HuH-7 (cell line): ENCODE data around the gene SMIM44.

Experiments
- DNase-seq: peaks from one replicate; pipeline ENCODE4 v3.0.0; 2011; ENCODE audit warnings: low spot score

SMIM44 gene

DNA sequence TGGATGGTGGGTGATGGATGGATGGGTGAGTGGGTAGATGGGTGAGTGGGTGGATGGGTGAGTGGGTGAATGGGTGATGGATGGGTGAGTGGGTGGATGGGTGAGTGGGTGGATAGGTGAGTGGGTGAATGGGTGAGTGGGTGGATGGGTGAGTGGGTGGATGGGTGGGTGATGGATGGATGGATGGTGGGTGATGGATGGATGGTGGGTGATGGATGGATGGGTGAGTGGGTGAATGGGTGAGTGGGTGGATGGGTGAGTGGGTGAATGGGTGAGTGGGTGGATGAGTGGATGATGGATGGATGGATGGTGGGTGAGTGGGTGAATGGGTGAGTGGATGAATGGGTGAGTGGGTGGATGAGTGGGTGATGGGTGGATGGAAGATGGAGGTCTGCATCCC lies 5.7 kb downstream of the SMIM44 start:
- no peak for DNase-seq

DNA sequence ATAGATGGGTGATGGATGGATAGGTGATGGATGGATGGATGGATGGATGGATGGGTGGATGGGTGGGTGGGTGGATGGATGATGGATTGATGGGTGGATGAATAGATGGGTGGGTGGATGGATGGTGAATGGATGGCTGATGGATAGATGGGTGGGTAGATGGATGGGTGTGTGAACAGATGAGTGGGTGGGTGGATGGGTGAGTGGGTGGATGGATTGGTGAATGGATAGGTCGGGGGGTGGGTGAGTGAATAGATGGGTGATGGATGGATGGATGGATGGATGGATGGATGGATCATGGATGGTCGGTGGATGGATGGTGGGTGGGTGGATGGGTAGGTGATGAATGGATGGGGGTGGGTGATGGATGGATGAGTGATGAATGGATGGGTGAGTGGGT lies 6.4 kb downstream of the SMIM44 start:
- no peak for DNase-seq

DNA sequence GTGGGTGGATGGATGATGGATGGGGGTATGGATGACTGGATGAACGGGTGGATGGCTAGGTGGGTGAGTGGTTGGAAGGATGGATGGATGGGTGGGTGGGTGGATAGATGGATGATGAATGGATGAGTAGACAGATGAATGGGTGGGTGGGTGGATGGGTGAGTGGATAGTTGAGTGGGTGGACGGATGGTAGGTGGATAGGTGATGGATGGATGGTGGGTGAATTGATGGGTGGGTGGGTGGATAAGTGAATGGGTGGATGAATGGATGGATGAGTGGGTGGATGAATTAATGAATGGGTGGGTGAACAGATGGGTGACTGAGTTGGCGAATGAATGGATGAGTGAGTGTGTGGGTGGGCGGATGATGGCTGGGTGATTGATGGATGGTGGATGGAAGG lies 7.8 kb downstream of the SMIM44 start:
- DNase-seq, result no peak

DNA sequence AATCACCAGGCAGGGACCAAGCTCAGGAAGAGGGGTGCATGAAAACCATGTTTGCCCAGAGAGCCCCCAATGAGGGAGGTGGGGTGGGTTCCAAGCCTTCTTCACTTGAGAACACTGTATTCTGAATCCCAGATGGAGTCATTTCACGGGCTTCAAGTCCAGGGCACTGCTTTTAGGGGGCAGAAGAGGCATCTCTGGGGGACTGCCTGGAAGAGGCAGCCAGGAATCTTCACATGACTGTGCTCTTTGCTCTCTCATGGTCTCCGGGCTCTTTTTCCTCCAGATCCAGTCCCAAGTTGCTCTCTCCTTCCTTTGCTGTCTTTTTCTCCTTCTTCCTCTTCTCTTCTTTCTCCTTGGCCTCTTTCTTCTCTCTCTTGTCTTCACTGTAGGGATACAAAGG lies 8.6 kb downstream of the SMIM44 start:
- DNase-seq, result no peak

DNA sequence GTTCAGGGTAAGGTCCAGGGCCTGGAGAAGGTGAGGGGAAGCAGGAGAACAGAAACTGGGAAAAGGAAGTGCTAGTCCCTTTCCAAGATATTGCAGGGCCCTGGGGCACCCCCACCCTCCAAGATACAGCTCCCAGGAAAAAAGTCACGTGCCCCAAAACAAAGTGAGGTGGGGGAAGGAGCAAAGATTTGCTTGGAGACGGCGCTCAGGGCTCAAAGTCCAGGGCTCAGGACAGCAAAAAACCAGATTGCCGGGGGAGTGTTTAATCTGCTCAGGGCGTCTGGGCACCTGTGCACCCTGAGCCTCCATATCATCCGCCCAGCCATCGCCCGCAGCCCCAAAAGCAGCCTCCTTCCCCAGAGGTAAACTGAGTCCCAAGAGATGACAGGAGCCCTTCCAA lies 9.2 kb downstream of the SMIM44 start:
- no peak for DNase-seq

DNA sequence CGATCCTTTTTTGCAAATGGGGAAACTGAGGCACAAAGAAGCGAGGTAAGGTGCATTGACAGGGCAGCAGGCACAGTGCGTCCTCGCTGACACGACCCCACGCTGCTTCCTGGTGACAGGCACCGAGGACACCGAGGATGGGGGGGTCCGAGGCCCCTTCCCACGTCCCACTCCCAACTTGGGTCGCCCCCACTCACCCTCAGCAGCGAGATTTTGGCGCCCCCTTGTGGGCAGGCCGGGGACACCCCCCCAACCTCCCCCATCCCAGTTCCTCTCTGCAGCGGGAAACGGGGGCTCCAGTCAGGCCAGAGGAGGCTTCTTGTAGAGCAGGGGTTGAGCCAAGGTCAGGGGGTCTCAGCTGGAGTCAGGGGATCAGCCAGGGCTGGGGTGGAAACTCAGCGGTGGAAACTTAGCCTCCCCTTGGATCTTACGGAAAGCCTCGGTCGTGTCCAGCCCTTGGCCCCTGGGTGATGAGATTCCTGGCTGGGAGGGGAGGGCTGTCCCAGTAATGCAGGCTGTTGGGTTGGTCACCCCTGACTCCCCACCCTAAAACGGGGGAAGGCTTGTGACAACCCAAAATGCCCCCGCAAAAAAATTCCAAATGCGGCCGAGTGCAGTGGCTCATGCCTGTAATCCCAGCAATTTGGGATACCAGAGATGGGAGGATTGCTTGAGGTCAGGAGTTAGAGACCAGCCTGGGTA lies 11.1 kb downstream of the SMIM44 start:
- DNase-seq, result peak; percentile 63

DNA sequence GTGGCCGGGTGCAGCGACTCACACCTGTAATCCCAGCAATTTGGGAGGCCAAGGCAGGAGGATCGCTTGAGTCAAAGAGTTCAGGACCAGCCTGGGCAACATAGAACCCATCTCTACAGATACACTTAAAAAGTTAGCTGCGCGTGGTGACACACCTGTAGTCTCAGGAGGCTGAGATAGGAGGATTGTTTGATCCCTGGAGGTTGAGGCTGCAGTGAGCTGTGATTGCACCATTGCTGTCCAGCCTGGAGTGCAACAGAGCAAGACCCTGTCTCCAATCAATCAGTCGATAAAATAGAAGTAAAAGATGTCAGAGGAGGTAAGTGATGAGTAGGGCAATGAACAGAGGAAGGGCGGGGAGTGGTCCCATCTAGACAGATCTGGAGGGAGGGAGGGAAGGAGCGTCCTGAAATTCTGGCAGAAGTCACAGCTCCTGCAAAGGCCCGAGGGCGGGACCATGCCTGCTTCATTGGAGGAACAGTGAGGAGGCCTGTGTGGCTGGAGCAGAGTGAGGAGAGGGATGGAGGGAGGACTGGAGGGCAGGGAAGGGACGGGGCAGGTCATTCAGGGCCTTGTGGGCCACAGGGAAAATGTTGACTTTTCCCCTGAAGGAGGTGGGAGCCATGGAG lies 12.6 kb downstream of the SMIM44 start:
- no peak for DNase-seq

DNA sequence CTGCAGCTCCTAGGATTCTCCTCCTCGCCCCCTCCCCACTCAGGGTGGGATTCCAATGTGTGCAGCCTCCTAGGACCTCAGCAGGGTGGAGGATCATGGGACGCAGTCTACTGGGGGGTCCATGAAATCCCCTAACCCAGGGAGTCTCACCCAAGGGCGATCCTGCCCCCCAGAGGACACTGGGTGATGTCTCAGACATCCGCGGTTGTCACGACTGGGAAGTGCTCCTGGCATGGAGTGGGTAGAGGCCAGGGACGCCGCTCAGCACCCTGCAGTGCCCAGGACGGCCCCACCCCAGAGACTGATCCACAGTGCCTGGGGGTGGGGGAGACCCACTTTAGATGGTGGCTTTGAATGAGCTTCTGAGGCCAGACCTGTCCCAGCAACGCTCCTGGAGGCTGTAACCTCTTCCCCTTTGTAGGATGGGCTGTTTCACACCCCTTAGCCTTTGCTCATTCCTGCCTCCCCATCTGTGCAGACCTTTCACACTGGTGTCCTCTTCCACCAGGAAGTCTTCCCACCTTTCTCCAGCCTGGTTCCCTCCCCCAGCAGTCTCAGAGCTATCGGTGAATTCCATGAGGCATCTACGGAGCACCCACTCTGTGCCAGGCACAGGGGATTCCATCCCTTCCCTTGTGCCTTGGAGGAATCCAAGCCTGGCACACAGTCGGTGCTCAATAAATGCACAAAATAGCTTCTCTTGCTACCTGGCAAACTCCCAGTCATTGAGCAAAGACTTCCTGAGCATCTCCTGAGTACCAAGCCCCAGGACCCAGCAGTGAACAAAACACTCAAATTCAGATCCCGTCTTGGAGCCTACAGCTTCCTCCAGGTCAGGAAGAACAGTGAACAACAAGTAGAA lies 13.4 kb downstream of the SMIM44 start:
- no peak for DNase-seq

DNA sequence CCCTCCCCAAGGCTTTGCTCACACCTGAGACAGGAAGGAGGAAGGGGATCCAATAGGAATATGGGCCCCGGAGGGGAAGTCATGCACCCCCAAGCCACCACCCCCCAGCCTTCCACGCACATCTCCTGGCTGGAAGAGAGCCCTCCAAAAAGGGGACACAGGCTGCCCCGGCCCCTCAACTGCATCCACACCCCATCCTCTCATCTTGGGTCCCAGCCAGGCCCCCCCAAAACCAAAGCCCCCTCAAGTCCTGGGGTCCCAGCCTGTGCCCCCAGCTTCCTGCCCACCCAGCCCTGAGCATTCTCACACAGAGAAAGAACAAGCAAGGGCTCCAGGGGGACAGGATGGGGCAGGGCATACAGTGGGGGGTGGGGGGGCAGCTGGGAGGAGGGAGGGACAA lies 15.0 kb downstream of the SMIM44 start:
- no peak for DNase-seq

DNA sequence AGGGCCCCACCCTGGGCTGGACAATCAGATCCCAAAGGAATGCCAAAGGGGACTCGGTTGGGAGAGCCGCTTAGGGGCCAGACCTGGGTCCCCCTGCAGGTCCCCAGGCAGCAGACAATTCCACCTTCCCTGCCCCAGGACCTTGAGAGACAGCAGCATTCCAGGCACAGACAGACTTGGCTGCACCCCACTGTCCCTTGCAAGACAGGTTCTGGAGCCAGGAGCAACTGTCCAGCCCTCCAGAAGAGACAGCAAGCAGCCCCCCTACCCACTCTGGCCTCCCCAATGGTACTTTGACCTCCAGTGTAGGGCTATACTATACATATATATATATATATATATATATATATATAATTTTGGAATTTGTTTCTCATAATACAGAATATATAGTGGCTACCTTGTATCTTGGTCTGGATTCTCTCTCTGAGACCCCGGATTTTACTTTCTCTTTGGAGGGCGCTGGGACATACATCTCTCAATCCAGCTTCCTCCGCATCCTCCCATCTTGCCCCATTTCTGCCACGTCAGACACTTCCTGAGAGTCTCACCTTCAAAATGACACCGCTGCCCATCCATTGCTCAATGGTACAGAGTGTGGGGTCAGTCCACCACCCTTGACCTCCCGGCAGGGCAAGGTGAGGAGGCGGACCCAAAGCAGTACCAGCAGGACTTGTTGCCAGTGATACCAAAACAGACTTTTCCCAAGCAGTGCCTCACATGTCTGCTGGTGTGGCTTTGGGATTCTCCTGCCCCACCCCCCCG lies 15.6 kb downstream of the SMIM44 start:
- no peak for DNase-seq

DNA sequence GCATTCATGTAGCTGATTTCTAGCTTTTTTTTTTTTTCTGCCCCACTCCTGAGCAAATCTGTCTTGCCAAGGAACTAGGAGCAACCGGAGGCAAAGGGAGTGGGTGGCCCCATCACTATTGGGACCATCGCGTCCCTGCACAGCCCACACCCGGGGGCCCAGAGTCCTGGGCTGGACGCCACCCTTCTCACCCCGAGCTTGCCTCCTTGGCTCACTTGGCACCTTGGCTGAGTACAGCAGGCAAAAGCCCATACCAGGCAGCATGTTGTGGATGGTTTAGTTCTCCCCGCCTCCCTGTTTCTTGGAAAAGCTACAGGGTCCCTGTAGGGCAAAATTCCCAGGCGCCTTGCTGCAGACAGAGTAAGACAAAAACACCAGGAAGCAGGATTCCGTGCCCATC lies 16.6 kb downstream of the SMIM44 start:
- DNase-seq, result no peak

DNA sequence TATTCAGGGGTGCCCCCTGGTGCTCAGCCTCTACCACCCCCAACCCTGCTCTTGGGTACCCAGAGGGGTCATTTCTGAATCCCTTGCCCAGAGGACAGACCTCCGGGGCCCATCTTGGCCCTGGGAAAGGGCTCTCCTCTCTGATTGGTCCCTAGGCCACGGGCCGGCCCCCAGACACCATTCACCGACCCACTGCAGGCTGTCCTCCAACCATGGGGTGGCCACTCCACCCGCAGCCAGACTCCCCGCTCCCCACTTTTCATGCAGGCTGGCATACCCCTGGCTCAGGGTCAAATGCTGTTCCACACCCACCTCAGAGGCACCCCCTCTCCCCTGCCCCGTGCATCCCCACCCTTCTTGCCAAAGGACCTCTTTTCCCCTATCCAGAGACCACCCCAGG lies 17.7 kb downstream of the SMIM44 start:
- DNase-seq, result no peak

DNA sequence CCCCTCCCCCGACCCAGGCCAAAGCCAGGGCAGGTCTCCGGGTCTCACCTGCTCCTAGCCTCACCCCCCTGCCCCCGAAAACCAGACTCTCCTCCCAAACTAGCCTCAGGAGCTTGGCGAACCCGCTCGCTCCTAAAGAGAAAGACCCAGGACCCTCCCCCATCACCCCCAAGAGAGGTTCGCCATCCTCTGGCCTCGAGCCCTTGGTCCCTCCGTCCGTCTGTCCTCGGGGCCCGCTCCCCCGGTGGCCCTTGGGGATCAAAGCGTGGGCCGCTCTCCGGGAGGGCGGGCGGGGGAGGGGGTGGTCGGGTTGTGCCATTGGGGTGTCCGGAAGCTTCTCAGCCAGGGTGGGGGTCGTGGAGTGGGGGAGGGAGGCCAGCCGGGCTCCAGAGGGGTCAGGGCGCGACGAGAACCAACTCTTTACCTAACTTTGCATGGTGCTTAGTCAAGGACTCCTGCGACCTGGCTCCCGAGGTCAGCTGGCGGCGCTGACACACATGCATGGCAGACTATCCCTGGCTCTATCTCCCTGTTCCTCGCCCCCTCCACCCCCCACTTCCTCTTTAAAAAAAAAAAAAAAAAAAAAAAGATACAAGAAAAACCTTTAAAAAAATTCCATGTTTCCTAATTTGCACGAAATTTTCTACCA lies 18.5 kb downstream of the SMIM44 start:
- DNase-seq, result no peak

DNA sequence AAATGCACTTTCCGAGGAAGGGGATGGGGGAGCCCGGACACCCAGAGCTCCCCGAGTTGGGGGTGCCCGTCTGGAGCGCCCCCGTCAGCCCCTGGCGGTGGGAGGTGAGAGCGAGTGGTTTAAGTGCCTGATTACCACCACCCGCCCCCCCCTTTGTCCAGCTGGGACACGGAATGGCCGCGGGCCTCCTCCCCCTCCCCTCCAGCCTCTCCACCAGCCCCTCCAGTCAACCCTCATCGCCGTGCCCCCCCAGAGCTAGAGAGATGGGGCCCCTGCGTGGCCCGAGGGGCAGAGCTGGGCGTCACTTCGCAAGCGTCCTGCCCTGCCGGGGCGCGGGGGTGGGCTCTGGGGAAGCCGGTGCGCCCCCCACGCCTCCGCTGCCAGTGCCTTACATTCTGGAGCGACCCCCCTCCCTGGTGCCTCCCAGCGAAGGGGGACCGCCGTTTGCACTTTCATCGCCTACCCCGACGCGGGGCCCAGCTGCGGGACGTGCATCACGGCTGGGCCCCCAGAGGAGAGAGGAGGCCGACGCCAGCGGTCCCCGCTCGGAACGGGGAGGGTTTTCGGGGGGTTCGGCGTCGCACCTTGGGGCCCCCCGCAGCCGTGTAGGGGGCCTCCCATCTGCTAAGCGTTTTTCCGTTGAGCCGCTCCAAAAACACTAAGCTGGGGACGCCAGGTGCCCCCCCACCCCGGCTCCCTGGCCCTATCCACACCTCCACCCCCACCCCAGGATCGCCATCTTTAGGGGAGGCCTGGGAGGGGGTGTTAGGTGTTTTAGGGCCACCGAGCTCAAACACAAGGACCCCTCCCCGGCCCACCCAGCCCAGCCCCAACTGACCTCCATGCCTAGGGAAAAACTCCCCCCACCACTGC lies 19.3 kb downstream of the SMIM44 start:
- no peak for DNase-seq

DNA sequence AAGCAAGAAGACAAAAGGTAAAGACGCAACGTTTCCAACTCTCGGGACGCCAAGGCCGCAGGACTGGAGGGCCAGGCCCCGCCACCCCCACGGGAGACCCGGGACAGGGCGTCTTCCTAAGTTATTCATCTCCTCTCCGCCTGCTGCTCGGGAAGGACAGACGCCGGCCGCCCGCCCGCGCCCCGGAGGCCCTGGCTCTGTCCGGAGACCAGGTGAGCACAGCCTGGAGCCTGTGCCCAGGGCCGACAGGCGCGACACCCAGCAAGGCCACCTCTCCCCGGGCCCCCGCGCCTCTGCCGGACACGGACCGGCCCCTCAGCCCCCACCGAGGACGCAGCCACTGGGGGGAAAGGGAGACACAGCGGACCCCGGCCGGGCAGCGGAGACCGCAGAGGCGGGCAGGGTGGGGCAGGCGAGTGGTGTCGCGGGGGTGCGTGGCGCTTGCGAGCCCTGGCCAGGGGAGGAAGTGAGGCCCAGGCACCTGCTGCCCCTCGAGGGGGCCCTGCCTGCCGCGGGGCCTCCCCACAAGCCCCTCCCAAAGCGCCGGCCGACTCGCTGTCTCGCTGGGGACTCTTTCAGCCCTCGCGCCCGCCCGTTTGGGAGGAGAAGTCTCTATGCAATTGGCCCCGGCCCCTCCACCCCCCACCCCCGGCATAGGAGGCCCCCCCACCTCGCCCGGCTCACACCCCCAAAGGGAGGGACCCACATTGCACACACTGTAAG lies 20.1 kb downstream of the SMIM44 start:
- DNase-seq, result no peak

DNA sequence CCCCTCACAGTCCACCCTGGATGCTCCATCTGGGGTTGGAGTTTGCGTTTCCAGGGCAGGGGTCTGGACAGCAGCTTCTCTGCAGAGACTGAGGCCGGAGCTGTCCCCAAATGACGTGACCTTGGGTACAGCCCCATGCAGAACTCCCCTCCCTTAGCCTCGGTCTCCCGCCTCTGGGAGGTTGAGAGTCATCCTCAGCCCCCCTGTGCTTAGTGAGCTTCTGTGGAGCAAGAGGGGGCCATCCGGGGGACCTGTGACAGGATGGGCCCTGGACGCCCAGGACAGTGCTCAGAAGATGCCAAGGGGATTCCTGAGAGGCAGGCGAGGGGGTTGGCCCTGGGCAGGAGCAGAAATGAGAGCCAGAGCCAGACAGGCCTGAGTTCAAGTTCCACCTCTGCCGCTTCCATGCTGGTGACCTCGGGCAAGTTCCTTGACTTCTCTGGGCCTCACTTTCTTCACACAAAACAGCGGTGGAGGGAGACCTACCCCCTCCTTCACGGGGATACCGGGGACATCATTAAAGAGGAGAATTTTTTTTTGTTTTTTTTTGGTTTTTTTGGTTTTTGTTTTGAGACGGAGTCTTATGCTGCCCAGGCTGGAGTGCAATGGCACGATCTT lies 23.2 kb downstream of the SMIM44 start:
- DNase-seq, result no peak

DNA sequence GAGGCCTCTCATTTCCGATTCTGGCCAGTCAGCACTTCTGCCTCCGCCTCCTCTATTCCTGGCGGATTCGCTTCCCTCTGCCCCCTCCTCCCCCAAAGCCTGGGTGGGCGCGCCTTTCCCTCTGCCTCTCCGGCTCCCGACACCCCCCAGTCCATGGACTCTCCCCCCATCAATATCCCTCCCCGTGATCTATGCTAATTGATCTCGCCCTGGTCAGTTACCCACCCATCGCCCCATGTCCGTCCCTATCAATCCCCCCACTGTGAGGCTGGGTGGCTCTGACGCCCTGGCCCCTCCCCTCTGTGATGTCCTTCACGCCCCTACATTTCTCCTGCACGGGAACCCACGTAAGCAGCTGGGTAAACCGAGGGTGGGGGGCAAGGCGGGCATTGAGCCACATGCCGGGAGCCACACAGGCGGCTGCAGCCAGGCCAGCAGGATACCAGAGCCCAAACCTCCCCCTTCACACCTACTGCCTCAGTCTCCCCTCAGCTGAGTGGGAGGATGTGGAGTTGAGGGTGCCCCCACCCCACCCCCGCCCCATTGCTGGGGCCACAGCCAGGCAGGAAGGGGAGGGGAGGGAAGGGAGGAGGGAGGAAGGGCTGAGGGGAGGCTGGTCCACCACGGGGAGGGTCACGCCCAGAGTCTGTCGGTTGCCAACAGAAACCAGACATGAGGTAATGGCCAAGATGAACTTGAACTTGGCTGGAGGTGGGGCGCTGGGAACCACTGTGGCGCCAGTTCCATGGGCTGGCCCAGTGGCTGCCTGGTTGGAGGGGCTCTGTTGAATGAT lies 24.0 kb downstream of the SMIM44 start:
- DNase-seq, result no peak

DNA sequence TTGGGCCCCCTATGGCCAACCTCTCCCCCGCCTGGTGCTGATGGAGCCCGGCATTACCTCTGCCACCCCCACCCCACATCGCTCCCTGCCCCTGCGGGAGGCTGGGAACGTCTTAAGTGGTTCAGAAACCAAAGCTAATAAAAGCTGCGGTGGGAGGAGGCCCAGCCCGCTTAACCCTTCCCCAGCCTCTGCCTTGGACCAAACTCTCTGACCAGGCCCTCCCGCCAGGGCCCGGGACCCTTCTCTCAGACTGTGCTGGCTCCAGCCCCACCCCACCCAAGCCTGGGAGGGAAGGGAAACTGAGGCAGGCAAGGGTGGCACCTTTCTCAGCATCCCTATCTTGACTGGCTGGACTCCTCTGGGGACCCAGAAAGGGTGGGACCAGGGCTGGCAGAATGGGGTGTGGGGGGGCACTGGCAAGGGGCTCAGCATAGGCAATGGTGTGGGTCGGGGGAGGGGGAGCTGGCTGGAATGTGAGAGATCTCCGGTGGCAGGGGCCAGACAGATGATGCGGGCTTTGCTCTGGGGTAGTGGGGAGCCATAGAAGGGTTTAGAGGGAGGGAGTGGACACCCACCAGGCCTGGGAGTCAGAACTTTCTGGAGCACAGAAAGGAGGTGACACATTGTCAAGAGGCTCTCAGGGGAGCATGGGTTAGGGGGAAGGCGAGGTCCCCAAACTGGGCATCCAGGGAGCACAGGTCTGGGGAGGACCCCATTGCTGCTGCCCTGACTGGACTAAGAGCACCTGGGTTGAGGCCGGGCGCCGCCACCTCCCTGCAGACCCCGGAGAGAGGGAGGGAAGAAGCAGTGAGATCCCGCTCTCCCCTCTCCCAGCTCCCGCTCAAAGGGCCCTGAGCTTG lies 24.8 kb downstream of the SMIM44 start:
- no peak for DNase-seq
